NOMO-1 treated with dmso at 0.1 percent for 144 hours (cell line): ENCODE measurements around the gene SORCS2.

Source experiments
- DNase-seq: peaks from one replicate; lab custom pipeline; 2025; ENCODE audit not compliant: unreplicated experiment; lab: John Stamatoyannopoulos, UW

SORCS2 gene

GRCh38 chr4:7285244-7286094, 93.1 kb downstream of the SORCS2 start:
- DNase-seq = no peak

- no peak for DNase-seq
Observed at GRCh38 chr4:7286170-7286569, 93.8 kb downstream of the SORCS2 start.

DNA sequence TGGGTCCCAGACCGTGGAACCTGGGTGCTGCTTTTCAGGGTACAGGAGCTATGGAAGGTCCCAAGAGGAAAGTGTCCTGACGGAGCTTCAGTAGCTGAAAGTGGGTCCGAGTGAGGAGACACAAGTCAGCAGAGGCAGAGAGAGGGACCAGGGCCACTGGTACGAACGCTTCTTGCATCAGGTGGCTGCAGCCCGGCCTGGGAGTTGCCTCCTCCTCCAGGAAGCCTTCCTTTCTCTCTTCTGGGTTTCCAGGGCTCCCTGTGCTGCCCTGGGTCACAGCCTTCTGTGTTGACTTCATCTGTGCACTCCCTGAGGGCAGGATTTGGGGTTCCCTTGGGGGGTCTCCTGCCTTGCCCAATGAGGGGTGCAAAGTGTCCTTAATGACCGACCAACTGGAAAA, 94.5 kb downstream of the SORCS2 start:
- no peak for DNase-seq

- DNase-seq = no peak
Observed at GRCh38 chr4:7287274-7287917, 95.1 kb downstream of the SORCS2 start.

DNA sequence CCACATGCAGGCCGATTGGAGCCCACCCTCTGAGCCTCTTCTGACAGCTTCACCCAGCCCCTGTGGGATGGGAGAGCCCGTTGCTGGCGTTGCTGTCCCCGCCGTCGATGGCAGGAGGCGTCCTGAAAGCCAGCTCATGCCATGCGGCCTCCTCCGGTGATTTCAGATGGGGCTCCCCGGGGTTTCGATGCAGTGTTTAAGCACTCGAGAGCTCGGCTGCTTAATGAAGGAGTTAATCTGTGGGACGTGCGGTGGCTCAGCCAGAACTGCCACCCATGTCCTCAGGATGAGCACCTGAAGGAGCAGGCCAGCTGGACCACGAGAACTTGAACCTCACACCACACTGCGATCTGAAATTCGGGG, 95.6 kb downstream of the SORCS2 start:
- DNase-seq = no peak

GRCh38 chr4:7288751-7289523, 96.6 kb downstream of the SORCS2 start:
- DNase-seq = no peak

GRCh38 chr4:7289589-7289988, 97.3 kb downstream of the SORCS2 start:
- no peak for DNase-seq

DNA sequence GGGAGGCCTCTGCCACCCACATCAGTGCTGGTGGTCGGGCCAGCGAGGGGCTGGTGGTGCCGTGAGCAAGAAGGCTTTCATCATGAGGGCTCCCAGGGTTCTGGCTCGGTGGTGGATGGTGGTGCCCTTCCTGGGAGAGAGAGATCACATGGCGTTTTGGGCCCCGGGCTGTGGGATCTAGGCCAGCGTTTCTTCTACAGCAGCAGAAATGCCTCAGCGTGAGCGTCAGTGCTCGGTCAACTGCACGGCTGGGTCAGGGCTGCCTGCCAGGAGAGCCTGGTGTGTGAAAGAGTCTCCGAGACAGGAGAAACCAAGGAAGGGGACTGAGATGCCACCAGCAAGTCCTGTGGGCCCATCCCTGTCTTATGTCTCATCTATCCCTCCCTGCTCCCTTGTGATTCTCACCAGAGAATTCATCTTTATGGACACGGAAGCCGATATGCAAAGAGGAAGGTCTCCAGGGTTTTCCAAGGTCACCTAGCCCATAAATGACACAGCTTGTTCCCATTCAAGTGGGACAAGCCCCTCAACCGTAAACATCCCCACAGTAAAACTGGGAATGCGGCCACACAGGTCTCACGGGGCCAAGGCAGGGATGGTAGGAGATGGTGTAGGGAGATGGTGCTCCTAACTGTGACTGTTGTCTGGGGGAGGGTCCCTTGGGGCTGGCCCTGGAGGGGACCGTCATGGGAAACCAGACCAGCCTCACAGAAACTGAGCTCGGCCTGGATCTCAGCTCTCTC, 99.2 kb downstream of the SORCS2 start:
- DNase-seq = no peak

DNA sequence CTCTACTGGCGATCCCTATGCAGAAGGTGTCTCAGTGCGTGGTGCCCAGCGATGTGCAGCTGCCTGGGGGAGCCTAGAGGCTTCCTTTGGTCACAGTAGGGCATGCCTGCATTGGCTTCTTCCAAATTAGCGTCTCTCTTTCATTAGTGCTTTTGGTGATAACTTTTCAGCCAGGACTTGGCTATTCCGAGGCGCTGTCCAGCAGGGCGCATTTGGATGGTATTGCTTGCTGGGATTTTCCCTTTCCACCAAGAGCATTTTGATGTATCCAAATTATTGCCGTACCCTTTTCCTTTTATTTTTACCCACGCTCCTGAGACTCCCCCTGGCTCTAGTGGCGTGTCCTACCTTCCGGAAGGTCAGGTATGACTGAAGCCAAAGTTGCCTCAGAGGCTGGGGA, 101.4 kb downstream of the SORCS2 start:
- no peak for DNase-seq

DNA sequence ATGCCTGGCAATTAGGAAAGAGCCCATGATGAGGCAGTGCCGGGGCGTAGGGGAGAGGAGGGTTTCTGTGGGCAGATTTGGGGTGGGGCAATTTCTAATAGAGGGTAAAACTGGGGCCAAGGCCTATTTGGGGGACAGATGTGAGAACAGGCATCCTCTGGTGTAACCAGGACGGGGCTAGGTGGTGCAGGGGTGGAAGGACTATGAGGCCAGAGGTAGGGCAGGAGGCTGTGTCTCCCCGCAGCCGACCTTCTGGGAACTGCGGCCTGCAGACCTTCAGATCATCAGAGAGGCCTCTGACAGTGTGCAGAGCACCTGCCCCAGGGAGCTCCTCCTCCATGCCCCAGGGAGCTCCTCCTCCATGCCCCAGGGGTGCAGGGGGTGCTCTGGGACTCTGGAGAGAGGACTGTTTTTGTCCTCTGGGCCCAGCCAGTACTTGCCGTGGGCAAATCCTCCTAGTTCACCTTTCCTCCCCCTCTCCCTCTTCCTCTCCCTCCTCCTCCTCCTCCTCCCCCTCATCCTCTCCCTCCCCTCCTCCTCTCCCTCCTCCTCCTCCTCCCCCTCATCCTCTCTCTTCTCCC, 101.9 kb downstream of the SORCS2 start:
- no peak for DNase-seq

DNA sequence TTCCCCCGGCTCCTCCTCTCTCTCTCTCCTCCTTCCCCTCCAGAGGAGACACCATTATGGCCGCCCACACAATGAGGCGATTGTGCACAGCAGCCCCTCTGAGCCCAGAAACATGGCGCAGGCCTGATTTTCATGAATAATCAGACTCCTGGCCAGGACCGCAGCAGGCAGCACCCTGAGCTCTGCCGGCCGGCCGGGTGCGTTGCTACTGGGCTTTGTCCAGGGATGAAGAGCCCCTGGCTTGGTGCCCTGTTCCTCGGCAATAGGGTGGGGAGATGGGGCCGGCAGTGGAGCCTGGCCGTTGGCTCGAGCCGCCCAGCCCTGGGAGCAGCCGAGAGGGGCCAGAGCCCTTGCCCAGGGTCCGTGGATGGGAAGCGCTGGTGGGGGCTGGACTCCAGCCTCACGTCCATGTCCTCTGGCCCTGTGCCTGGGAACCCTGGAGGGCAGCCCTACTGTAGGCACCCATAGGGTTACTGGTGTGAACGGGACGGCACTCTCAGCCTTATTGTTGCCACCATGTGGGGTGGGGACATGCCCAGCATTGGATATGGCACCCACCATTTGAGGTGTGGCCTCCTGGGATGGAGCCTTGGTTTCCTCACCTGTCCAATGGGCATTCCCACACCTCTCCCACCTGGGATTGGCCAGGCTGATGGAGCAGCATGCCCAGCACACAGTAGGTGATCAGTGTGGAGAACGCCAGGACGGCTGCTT, 103.0 kb downstream of the SORCS2 start:
- no peak for DNase-seq

DNA sequence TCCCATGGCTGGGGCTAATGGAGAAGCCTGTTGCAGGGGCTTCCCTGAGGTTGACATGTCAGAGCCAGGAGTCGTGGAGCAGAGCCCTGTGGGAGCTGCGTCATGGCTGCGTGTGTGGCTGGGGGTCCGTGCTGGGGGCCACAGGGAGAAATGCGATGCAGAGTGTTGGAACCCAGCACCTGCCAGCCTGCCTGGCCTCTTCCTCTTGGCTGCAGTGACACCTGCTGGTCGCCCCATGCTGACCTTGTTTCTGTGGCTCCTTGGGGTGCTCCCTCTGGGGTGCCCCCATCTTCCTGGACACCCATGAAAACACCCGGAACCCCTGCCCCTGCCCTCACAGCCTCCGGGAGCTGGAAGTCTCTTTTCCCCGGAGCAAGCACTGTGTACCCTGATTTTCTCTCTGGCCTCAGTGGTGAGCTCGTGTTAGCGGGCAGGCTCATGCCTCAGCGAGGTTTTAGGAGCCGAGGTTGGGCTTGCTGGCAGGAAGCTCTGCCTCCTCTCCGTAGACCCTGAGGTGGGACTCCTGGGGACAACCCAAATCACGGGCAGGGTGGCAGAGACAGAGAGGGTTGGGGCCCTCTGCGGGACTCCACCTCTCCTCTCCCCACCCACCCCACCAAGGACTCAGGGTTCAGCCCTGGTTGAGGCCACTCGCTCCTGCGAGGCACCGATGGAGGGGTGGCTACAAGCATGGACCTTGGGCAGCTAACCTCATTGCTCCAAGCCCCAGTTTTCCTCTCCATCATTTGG, 103.7 kb downstream of the SORCS2 start:
- DNase-seq = no peak

DNA sequence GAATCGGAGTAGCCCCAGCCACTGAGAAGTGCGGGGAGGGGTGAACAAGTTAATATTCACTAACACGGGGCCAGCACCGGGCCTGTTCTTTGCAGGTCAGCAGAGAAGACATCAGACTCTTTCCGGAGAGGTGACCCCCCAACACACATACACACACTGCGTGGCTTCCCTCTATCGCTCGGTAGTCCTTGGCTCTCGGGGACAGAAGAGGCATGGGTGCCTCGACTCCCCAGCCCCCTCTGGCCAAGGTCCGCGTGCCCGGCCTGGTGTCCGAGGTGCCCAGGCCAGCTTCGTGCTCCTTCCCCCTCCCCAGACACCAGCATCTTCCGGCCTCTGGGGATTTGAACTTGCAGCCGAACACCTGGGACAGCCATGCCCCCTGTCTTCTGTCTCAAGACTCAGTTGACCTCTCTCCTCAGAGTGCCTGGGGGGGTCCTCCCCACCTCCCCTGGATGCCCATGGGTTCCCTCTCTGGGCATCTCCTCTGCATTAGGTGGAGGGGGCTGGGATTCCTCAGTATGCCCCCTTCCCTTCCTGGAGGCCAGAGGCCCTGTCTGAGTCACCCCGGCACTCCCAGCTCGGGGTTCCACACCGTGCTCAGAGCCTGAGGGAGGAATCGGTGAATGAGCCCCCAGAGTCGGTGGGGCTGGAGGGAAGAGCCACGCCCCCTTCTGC, 104.5 kb downstream of the SORCS2 start:
- DNase-seq = no peak

GRCh38 chr4:7297374-7297773, 105.0 kb downstream of the SORCS2 start:
- no peak for DNase-seq

DNA sequence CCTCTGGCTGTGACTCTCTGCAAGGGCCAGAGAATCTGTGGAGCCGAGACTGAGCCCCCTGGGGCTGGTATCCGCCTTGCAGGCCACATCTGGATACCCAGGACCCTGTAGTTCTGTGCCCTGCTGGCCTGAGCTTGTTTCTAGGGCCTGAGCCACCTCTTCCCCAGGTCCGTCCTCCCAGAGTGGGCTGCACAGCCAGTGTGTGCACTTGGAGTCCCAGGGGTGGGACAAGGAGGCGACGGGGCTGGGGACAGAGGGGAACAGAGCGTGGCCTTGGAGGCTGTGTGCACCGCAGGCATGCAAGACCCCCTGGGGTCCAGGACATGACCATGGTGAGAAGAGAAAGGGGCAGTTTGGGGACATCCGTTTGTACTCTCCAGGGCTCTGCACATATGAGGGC, 105.5 kb downstream of the SORCS2 start:
- DNase-seq = no peak

- DNase-seq = no peak
Observed at GRCh38 chr4:7298619-7299009, 106.3 kb downstream of the SORCS2 start.

DNA sequence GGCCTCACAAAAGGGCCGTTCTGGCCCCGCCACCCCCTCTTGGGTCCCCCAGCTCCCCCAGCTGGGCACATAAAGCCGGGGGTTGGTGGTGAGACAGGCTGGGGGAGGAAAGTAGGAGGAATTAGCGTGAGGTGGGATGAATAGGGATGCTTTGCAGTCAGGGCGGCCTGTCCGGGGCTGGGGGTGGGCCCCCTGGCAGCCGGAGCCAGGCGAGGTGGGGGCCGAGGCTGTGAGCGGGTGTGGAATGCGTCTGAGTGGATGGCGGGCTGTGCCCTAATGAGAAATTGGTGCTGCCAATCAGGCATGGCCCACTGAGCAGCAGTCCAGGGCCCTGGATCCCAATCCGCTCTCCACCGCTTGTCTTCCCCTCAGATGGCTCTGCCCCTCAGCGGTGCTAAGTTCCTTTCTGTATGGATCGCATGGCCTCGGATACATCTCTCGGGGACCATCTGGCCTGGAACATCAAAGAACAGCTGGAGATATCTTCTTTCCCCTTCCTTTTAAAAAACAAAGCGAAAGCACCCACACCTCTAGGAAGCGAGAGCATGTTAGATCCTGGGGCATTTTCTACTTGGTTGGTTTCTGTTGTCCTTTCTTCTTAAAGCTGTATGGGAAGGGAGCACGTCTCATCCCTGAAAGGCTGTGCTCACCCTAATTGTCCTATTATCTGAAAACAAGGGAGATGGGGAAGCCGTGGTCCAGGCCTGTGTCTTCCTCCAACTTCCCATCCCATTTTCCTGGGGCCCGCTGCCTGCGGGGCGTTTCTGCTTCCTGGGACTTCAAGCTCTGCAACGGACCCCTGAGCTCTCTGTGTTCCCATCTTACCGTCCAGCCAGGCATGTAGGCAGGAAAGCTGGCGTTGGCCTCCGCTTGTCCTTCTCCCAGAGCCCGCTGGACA, 106.9 kb downstream of the SORCS2 start:
- DNase-seq = no peak
